NOMO-1 treated with dmso at 0.1 percent for 144 hours (cell line): Measurements from ENCODE around the gene C1QB.
A peak's percentile ranks its signal among the peaks of the same experiment; 100 is the strongest.

Source experiments
- DNase-seq: peaks from one replicate; lab custom pipeline; 2025; ENCODE audit not compliant: unreplicated experiment; lab: John Stamatoyannopoulos, UW

C1QB gene, protein sequence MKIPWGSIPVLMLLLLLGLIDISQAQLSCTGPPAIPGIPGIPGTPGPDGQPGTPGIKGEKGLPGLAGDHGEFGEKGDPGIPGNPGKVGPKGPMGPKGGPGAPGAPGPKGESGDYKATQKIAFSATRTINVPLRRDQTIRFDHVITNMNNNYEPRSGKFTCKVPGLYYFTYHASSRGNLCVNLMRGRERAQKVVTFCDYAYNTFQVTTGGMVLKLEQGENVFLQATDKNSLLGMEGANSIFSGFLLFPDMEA

DNA sequence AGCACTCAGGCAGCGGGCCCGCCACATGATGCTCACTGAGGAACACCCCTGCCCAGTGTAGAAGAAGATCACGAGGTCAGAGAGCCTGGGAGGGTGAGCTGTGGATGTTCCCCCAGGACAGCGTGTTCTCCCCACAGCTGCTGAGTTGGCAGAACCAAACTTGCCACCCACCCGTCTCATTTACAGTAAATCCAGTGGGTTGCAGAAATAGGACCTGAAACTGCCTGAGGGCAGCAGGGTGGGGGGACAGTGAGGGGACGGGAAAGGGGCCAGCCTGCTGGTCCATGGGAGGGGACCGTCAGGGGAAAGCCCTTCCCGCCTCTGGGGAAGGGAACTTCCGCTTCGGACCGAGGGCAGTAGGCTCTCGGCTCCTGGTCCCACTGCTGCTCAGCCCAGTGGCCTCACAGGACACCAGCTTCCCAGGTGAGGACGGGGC is at the start of gene C1QB:
Gene C1QB, plus strand, starts transcription at position 356 of the 436 bp plus-strand sequence. CDS start 6,227 bp downstream, outside the sequence.
- no peak for DNase-seq

DNA sequence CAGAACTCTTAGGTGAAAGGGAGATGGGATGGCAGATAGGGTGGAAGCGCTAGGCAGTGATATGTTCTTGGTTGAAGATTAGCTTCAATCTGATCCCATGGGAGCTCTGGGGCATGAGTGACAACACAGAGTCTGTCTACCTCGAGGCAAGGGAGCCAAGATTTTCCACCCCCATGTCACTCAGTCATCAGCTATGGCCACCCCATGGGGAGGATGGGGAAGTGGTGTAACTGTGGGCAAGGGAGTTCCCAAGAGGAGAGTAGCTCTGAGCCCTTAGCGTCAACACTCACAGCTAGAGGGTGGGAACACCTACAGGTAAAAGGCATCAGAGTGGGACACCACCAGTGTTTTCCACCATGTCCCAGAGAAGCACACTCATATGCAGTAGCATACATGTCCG is 46.9 kb upstream of the C1QB start:
- DNase-seq: no peak

DNA sequence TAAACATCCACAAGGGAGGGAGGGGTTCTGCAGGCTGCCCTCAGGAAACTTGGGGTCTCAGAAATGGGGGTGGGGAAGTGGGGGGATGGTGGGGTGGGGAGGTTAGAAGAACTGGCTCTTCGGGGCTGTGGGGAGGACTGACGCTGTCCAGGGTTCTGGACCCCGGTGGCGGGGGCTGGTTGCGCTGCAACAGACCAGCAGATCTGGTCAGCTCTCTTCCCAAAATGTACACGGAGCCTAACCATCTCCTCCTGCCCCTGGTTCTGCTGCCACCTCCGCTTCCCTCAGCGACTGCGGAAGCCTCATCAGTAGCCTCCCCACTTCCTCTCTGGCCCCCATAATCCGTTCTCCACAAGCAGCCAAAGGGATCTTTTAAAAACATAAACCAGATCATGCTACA is 45.9 kb upstream of the C1QB start:
- no peak for DNase-seq

DNA sequence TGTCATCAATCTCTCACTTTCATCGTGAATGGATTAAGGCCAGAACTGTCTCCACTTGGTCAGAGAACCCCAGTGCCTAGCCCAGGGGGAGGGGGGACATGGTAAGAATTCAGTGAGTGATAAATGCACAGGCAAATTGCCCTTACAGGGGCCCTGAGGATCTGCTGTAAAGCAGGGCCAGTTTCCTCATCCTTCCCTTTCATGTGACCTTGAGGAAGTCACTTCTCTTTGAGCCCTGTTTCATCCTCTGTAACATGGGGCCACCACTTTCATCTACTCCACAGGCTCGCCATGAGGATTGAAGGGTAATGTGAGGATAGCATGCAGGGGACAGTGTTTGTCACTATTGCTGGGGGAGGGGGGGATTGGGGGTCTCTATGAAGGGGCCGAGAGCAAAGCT is 44.7 kb upstream of the C1QB start:
- DNase-seq: no peak

DNA sequence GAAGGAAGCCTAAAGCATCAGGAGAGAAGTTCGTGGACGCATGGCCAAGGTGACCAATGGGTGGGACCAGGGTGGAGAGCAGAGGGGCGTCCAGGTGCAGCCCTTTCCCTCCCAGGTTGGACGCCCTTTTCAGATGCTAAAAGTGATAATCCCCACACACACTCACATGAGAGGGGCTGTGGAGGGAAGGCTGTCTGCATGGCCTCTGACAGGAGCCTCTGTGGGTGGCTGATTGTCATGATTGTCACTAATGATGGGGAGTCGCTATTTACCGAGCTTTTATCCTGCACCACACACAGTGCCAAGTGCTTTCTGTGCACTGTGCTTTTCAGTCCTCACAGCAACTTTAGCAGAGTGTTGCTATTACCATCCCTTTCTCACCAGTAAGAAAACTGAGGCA is 43.7 kb upstream of the C1QB start:
- DNase-seq: no peak

DNA sequence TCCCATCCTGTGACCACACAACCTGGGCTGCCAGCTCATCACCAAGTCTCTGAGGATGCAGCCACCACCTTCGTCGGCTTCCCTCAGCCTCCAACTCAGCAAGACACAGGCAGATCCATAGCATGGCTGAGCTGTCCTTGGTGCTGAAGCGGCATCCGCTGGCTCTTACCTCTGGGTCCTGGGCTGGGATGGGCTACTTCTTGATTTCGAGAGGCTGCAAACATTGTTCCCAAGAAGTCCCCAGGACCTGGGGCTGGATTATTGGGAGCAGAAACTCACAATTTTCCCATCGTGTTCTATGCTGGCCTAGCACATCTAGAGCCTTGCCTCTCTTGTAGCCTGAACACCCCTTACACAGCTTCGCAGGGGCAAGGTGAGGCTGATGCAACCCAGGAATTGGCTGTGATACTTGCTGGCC is 41.5 kb upstream of the C1QB start:
- DNase-seq: no peak

DNA sequence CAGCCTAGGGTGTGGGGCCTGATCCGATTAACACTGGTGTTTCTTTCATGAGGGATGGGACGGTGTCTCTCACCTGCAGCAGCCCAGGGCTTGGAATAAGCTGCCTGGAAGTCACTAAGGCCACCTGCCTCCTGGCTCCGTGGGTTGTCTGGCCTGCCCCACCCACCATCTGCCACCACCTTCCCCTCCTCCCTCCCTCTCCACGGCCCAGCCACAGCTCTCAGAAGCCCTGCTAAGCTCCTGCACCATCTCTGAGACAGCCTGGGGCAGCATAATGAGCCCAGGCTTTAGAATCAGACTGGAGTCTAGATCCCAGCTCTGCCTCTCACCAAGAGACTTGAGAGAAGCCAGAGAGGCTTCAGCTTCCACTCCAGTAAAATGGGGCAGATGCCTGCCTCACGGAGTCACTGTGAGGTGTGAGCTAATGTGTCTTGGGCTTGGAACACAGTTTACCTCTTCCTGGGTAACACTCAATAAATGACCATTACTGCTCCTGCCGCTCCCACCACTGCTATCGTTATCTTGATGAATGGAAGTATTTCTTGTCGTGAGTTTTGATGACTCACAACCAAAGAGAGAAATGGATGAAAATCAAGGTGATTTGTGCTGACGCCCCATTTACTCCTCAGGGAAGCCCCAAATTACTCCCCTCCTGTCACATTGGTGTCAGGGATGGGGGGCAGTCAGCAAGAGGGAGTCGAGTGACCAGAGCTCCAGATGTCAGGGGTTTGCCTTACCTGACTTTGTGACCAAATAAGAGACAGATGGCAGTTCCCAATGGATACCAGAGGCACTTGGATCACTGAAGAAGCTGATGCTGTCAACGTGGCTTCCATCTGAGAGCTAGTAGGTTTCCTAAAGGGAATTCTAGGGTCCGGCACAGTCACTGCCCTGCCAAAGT is 40.1 kb upstream of the C1QB start:
- DNase-seq: no peak

DNA sequence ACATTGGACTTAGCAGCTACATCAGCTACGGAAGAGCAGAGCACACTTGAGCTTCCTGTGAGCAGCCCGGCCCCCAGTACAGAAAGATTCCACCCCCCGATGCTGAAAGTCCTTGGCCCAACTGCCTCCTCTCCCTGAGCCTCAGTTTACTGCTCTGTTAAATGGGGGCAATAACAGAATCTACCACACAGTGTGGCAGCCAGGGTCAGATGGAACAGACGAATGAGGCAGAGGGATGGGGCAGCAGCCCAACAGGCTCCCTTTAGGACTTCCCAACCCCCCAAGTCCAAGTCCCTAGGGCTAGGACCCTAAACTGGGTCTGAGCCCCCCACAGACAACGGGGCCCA is 39.5 kb upstream of the C1QB start:
- no peak for DNase-seq

DNA sequence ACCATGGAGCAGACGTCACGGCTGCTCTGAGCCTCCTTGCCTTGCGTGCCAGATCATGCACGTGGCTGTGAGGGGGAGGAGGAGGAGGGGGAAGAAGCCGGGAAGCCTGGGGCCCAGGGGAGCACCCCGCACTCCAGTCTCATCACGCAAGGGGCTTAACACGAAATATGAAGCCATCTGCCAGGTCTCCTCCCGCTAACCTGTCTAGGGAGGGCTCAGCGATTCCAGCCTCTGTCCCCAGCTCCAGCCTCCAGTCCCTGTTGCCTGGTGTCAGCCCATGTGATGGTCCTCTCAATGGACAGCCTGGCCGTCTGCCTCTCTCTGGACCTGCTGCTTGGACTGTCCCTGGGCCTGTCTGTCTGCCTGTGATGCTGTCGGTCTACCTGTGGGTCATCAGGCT is 39.1 kb upstream of the C1QB start:
- DNase-seq: no peak

DNA sequence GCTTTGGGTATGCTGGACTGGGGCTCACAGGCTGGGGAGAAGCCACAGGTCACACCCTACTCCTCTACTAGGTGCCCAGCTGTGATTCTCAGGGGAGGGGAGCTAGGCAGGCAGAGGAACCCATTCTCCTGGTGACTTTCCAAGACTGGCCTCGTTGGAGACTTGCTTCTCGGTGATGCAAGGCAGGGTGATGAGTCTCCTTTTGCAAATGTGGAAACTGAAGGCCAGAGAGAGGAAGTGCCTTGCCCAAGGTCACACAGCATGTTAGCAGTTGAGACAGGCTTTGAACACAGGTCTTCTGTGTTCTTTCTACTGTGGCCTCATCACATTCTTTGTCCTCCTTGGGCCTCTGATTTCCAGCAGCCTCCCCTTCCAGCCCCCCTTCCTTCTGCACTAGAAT is 37.1 kb upstream of the C1QB start:
- DNase-seq: no peak

DNA sequence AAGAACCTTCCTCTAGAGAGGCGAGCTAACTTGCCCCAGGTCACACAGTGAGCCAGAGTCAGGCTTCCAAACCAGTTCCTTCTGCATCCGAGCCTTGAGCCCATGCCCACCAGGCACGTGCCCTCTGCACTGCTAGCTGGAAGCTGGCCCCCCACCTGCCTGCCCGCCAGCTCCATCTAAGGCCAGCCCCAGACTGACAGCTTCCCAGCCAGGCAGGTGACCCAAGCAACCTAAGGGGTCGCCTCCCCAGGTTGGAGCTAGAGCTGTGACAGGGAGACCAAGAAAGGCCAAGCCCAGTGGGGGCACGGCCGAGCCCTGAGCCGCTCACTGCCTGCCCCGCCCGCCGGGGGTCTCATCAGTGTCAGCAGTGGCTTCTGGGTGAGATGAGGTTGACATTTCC is 36.5 kb upstream of the C1QB start:
- DNase-seq: no peak

DNA sequence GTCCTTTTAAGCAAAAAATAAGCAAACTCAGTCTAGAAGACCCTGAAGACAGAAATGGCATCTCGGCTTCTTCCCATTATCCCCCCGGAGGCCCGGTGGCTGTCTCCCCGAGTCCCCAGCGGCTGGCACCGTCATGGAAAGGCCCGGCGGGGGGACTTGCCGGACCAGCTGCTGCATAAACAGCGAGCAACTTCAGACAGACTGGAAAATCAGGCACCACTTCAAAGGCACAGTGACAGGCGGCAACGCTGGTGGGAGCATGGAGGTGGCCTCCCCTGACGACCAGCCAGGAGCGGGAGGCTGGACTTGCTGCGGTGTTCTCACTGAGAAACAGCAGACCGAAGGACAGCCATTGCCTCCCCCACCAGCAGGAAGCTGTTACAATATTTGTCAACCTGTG is 35.0 kb upstream of the C1QB start:
- no peak for DNase-seq

DNA sequence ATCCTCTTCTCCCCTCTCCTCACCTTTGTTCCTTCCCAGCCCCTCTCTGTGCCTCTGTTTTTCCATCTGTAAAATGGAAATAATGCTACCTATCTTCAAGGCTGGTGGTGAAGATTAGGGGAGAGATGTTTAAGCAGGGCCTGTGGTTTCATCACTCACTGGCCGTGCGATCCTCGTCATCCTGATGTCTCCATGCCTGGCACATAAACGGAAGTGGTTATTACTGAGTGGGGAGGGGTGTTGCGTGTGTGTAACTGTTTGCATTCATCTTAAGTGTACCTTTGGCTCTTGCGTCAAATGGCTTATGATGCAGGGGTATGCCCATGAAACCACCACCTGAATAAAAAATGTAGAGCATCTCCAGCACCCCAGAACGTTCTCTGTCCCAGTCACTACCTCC is 33.8 kb upstream of the C1QB start:
- peak; percentile 71 for DNase-seq

DNA sequence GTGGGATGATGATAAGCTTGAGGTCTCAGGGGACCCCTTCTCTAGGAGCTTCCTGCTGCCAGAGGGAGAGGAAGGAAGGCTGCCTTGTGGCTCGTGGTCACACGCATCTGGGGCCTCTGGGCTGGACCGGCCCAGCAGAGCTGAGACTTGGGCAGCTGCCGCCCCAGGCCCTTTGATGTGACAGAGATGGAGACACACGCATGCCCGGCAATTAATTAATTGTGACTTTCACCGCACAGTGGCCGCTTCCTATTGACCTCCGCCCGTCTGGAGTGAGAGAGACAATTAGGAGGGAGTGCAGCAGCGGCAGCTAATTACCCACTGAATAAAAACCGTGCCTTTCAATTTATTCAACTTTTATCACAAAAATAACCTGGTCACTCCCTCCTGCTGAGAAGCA is 33.2 kb upstream of the C1QB start:
- DNase-seq: no peak

DNA sequence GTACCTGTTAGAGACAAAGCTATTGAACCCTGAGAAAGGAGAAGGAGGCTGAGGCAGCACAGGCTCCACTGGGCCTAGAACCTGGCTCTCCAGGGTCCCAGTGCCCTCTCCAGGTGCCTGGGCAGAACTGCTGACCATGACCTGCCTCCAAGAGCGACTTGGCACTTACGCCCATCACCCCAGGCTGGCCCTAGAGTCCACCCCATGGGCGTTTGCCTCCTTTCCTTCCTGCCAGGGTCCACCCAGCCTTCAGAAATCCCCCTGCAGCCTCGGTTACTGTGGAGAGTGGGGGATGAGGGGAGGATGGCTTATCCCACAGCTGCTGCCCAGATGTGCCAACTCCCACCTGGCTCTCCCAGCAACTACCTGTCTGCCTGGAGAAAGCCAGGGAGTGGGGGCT is 31.3 kb upstream of the C1QB start:
- no peak for DNase-seq

DNA sequence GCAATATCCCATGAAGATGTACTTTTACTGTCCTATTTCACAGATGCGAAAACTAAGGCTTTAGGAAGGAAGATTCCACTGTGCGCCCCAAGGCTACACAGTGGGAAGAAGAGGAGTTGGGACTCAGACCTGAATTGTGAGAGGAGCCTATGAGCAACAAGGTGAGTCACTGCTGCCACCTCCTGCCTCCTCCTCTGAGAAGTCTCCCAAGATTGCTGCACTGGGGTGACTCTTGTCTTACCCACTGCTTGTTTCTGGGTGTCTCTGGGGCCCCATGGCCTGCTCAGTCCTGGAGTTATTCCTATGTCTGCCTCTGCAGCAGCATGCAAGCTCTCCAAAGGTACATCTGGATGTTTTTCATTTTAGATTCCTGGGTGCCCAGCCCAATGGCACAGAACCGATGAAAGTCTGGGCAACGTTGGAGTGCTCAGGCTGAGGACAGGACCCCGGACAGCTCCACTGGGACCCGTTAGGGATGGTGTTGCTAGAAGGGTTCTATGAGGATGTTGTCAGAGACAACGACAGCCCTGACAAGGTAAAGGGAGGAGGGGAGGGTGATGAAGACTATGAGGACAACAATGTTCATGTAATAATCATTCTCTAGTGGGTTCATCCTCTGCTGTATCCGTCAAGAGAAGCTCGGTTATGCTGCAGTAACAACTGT is 27.6 kb upstream of the C1QB start:
- DNase-seq: no peak

DNA sequence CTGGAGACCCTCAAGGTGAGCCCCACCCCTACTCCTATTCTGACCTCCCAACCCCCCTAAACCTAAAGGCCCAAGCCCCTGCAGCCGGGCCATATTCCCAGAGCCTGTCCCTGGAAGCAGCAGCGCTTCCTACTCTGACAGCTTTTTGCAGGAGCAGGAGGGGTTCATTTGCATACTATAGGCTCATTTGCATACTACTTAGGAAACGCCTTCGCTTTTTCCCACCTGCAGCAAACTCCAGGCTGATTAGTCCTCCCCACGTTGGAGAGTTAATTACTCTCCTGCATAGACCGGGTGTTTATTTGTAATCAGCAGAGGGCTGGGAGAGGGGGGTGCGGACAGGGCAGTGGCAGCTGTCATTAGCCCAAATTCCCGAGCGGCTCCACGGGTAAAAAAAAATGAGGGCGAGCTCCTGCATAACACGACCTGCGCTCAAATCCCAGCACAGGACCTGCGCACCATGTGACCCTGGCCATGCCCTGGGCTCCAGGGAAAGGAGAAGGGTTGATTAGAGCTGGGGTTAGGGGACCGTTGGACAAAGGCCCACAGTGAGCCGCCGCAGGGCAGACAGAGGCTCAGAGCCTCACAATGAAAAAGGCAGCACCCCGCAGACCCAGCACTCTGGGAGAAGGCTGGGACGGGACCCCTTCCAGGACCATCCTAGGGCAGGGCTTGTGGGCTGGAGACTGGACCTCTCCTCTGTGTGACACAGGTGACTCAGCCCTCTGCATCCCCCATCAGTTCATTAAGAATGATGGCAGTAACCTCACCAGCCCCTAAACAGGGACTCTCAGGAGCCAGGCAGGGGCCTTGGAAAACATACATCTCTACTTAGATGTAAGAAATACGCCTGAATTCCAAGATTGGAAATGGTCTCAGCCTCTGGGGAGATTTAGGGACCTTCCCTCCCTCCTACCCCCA is 26.5 kb upstream of the C1QB start:
- DNase-seq: no peak

DNA sequence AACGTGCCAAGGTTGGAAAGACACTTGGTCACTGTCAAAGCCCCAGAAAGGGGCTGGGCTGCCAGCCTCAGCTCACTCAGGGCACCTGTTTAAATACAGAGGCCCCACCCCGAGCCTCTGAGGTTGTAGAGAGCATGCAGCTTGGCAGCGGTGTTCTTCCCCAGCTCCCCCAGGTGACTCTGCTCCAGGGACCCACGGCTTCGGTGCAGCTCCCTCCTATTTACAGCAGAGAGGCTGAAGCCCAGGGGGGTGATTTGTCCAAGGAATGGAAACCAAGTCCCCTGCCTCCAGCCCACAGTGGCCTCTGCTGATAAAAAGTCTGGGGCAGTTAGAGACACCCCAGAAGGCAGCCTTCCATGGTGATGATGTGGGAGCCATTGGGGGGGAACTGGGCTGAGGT is 25.7 kb upstream of the C1QB start:
- DNase-seq: no peak

DNA sequence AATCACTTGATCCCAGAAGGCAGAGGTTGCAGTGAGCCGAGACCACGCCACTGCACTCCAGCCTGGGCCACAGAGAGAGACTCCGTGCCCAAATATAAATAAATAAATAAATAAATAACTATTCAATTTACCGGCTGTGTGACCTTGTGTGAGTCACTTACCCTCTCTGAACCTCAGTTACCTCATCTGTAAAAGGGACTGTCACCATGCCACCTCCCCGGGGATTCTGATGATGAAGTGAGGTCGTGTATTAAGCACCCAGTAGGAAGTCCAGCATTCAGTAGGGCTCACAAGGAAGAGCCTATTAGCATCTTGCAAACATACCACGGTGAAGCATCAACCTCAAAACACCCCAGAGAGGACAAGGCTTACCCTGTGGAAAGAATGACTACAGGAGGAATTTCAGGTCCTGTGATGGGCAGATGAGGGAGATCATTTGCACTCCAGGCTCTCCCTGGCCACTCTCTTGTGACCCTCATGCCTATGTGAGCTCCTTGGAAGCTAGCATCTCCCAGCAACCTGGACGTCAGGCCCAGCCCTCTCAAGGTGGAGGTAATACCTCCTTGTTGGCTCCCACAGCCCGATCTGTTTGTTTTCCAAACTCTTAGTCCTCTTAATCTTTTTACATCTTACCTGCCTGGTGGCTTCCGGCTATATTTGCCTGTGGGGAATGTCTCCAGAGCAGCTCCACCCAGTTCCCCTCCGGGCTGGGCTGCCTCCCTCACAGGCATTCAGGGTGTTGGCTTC is 24.2 kb upstream of the C1QB start:
- DNase-seq: no peak

DNA sequence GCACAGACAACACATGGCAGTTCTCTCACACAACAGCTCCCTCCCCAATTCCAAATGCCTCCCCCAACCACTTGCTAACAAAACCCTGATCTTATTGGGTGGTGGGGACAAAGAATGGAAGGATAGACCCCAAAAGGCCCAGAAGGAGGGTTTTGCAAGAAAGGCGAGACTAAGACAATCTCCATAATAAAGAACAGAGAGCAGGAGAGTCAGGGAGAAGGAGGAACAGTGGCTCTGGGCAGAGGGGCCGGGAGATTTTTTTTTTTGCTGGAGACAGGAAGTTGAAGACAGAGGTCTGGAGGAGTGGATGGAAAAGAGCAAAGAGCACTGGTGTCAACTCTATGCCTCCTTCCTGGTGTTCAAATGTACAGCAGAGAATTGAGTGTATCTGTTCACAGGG is 23.1 kb upstream of the C1QB start:
- DNase-seq: no peak
